Muscle layer of duodenum (tissue), 2 donors: ENCODE measurements around the gene CAMKK2.
"Not testable (repeated sequence)": the region's sequence is repeated elsewhere in the genome, so short reads cannot be mapped to it uniquely, and the experiment has no call there.

Source experiments
- H3K27ac ChIP-seq: one replicate; pipeline ENCODE4 v1.7.0; 2013; ENCODE audit warnings: mild to moderate bottlenecking, low read length
- H3K27me3 ChIP-seq: one replicate; pipeline ENCODE4 v1.7.0; 2013; ENCODE audit warnings: low read depth, mild to moderate bottlenecking, control low read depth, low read length
- H3K36me3 ChIP-seq, 2 donors: one replicate each; pipeline ENCODE4 v1.7.0; 2013; ENCODE audit warnings: low read length in 2 of 2, control low read depth in 1 of 2, mild to moderate bottlenecking in 1 of 2; ENCODE audit not compliant: insufficient read depth in 2 of 2, control insufficient read depth in 1 of 2
- H3K4me1 ChIP-seq, 2 donors: one replicate each; pipeline ENCODE4 v1.7.0; 2013; ENCODE audit warnings: low read length in 2 of 2, mild to moderate bottlenecking in 2 of 2, control low read depth in 1 of 2, moderate library complexity in 1 of 2; ENCODE audit not compliant: insufficient read depth in 2 of 2, control insufficient read depth in 1 of 2
- H3K4me3 ChIP-seq, 2 donors: one replicate each; pipeline ENCODE4 v1.7.0; 2013; ENCODE audit warnings: low read length in 2 of 2, low read depth in 1 of 2, mild to moderate bottlenecking in 1 of 2
- H3K9me3 ChIP-seq, 2 donors: one replicate each; pipeline ENCODE4 v1.7.0; 2013; ENCODE audit warnings: low read length in 2 of 2, control low read depth in 1 of 2, mild to moderate bottlenecking in 1 of 2; ENCODE audit not compliant: control insufficient read depth in 1 of 2
- donor health status: healthy.

Gene CAMKK2

DNA sequence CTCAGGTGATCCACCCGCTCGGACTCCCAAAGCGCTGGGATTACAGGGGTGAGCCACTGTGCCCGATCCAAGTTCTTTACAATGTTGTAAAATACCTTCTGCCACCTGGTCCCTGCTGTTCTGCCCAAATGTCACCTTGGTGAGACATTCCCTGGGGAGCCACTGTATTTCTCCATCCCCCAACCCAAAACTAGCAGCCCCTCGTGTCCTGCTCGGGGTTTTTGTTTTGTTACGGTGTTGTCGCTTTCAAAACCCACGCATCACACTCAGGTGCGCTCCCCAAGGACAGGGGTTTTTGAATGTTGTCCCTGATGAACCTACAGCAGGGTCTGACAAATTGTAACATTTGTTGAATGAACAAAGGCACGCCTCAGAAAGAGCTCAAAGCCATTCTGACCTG is 37.4 kb downstream of the CAMKK2 start:
- Histone ChIP-seq H3K27ac (no peak overlapping the region), H3K4me3 (no peak overlapping the region), H3K4me1 (no peaks in the 10 kb centered on the region), H3K9me3 (no peaks in the 10 kb centered on the region), H3K36me3 (peaks cover 34 to 78% of the 10 kb centered on the region in 2 donors), H3K27me3 (no peaks in the 10 kb centered on the region)

DNA sequence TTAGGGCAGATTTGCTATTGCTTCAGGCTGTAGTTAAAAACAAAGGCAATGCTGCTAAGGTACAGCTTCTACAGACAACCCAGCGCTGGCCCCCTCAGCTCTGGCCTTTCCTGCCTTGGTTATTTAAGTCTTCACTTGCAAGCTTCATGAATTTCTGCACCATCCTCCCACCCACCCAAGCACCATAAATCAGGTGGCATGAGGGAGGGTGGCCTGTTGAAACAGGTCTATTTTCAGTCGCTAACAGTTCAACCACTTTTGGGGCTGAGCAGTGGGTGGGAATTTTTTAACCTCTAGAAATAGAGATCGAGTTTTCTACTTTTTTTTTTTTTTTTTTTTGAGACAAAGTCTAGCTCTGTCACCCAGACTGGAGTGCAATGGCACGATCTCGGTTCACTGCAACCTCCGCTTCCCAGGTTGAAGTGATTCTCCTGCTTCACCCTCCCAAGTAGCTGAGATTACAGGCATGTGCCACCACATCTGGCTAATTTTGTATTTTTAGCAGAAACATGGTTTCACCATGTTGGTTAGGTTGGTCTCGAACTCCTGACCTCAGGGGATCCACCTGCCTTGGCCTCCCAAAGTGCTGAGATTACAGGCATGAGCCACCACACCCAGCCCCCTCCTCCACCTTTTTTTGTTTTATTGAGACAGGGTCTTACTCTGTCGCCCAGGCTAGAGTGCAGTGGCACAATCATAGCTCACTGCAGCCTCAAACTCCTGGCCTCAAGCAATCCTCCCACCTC is 38.6 kb downstream of the CAMKK2 start:
- not testable (repeated sequence) for H3K27me3 ChIP-seq, H3K4me3 ChIP-seq, H3K27ac ChIP-seq, H3K9me3 ChIP-seq, H3K4me1 ChIP-seq
- peaks cover 35 to 79% of the 10 kb centered on the region in 2 donors for H3K36me3 ChIP-seq

DNA sequence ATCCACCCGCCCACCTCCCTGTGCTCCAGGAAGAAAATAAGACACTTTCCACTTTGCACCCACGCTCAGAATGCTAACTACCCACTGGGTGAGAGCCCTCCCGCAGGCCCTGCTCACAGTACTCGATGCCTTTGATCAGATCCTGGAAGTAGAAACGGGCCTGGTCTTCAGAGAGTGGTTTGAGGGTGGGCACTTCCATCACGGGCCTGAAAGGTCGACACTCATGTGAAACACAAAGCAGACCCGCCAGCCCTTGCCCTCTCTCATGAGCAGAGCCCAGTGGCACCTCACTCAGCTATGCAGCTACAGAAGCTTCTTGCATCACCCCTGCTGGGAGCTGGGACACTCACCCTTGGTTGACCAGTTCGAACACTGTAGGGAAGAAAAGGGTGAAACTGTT is 41.1 kb downstream of the CAMKK2 start:
- no peak overlapping the region for H3K27ac ChIP-seq
- H3K4me3 ChIP-seq = no peak overlapping the region
- H3K36me3 ChIP-seq = peaks cover 38 to 80% of the 10 kb centered on the region in 2 donors
- H3K27me3 ChIP-seq = no peaks in the 10 kb centered on the region
- no peaks in the 10 kb centered on the region for H3K4me1 ChIP-seq
- H3K9me3 ChIP-seq = no peaks in the 10 kb centered on the region

DNA sequence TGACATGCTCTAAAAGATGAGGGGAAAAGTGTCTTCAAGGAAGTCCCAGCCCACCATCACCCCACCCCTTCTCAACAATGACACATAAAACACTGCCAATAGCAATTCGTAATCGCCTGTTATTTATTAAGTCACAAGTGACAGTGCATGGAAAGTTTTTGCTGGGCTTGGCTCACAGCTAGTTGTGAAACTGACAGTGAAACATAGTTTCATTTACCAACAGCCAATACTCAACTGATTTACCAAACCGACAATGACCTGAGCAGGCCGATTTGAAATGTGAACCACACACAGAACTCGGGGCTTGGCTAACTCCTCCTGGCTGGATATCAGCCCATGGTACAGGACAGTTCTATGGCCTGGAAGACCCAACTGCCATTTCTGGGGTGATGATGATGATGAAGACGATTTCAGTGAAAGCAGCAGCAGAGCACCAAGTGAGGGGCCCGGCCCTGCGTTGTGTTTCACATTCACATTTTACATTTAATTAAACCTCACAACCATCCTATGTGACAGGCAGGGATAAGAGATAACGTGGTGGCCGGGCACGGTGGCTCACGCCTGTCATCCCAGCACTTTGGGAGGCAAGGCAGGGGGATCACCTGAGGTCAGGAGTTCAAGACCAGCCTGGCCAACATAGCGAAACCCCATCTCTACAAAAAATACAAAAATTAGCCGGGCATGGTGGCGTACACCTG is 42.7 kb downstream of the CAMKK2 start:
- H3K9me3 ChIP-seq = no peaks in the 10 kb centered on the region
- H3K36me3 ChIP-seq = peaks cover 44 to 80% of the 10 kb centered on the region in 2 donors
- no peak overlapping the region for H3K27ac ChIP-seq
- H3K27me3 ChIP-seq = no peaks in the 10 kb centered on the region
- no peak overlapping the region for H3K4me3 ChIP-seq
- H3K4me1 ChIP-seq = no peaks in the 10 kb centered on the region

DNA sequence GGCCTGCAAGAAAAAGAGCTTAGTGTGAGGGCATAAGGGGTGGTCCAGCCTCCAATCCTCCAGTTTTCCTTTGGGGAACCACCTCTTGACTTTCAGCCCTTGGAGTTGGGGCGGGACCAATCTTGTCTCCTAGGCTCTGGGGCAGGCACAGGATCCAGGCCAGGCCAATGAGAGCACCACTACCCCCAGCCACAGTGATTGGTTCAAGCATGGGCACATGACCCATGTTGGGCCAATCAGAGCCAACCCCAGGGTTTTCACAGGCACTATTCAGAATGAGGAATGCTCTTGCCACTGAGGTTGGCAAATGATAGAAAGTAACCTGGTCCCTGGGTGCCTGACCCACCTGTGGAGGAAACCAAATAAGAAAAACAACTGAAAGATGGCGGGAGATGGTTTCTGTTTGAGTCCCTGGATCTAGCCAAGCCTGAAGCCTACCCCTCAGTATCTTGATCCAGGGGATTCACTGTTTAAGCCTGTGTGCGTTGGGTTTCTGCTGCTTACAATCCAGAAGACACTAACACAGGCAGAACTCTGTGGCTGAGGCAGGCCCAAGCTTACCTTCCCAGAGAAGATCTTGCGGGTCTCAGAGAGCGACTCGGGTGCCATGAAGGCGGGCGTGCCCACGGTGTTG is 43.7 kb downstream of the CAMKK2 start:
- Histone ChIP-seq H3K27ac (no peak overlapping the region), H3K27me3 (no peaks in the 10 kb centered on the region), H3K9me3 (no peaks in the 10 kb centered on the region), H3K36me3 (peaks cover 54 to 88% of the 10 kb centered on the region in 2 donors), H3K4me3 (no peak overlapping the region), H3K4me1 (no peaks in the 10 kb centered on the region)

DNA sequence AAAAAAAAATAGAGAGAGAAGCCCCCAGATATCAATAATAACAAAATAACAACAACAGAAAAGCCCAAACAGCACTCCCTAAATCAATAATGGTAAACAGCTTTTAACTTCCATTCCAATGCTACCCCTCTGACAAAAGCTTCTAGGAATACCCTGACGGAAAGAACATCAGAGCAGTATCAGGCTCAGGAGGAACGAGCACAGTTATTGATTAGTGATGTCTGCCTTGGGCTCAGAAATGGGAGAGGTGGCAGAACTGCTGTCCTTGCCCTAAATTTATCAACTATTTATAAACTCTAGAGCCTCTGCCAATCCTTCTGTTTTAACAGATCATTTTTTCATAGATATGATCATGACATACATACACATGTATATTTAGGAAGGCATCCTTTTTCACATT is 44.7 kb downstream of the CAMKK2 start:
- no peaks in the 10 kb centered on the region for H3K9me3 ChIP-seq
- H3K27me3 ChIP-seq = no peaks in the 10 kb centered on the region
- H3K4me3 ChIP-seq = no peak overlapping the region
- peaks cover 54 to 92% of the 10 kb centered on the region in 2 donors for H3K36me3 ChIP-seq
- no peak overlapping the region for H3K27ac ChIP-seq
- H3K4me1 ChIP-seq = no peaks in the 10 kb centered on the region

DNA sequence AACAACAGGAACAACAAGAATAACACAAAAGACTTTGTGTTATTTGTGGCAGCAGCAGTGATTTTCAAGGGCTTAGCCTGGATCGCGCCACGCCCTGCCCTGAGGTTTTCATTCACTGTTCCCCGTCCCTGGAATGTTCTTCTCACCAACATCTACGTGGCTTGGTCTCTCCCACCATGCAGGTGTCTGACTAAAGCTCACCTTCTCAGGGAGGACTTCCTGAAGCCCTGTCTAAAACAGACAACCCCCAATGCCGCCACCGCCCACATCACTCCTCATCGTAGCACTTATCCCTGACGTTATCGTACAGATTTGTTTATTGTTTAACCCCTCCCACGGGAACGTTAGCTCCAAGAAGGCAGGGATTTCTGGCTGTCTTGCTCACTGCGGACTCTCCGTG is 46.1 kb downstream of the CAMKK2 start:
- Histone ChIP-seq H3K36me3 (peaks cover 51 to 79% of the 10 kb centered on the region in 2 donors), H3K4me1 (no peaks in the 10 kb centered on the region), H3K4me3 (no peak overlapping the region), H3K9me3 (no peaks in the 10 kb centered on the region), H3K27ac (no peak overlapping the region), H3K27me3 (no peaks in the 10 kb centered on the region)

DNA sequence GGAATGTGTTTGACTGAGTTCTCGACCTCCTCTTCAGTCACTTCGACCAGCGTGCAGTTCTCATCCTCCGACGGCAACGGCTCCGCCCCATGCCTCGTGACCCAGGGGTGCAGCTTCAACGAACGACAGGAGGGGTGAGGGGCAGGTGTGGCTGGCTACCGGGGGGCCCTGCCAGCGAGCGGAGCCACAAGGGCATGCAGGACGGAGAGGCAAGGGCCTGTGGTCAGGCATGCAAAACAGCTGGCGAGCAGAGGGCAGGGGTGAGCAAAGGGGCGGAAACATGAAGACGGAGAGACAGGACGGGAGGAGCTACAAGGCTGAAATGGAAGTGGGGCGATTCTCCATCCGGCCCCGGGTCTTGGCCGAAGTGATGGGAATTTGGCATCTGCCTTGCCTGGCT is 47.9 kb downstream of the CAMKK2 start:
- H3K4me3 ChIP-seq = no peak overlapping the region
- H3K27ac ChIP-seq = no peak overlapping the region
- no peaks in the 10 kb centered on the region for H3K4me1 ChIP-seq
- H3K27me3 ChIP-seq = no peaks in the 10 kb centered on the region
- peaks cover 53 to 82% of the 10 kb centered on the region in 2 donors for H3K36me3 ChIP-seq
- no peaks in the 10 kb centered on the region for H3K9me3 ChIP-seq

DNA sequence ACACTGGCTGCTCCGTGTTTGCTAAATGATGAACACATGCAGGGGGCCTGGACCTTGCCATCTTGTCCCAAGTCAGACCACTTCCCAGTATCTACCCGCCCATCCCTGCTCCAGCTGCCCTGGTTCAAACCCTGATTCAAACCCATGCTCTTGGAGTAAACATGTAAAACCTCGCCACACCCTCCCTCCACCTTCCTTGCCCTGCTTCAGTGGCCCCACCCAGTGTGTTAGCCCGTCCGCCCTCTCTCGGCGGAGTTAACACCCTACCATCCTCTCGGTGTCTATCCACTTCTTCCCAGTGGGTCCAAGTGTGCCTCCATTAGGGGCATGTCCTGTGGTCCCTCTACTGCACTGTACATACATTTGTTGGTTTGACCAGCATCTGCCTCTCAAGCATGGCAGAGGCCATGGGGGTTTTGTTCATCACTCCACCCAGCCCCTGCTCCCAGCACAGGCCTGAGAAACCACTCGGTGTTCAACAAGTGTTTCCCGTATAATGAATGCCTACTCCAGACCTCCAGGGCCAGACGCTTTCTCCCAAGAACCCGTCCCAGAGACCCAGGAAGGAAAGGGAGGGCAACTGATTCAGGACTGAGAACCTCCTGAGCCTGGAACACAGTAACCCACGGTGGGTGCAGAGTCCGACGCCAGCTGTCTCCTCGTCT is 49.5 kb downstream of the CAMKK2 start:
- Histone ChIP-seq H3K27ac (no peak overlapping the region), H3K27me3 (no peaks in the 10 kb centered on the region), H3K9me3 (no peaks in the 10 kb centered on the region), H3K4me1 (no peaks in the 10 kb centered on the region), H3K4me3 (no peak overlapping the region), H3K36me3 (peaks cover 47 to 69% of the 10 kb centered on the region in 2 donors)

DNA sequence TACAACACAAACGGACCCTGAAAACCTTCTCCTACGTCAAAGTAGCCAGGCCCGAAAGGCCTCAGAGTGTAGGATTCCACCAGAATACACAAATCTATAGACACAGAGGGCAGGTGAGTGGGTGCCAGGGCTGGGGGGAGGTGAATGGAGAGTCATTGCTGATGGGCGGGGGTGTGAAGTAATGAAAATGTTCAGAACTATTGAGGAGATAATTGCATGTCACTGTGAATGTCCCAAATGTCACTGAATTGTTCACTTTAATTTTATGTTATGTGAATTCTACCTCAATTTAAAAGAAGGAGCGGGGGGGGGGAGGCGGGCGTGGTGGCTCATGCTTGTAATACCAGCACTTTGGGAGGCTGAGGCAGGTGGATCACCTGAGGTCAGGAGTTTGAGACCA is 50.6 kb downstream of the CAMKK2 start:
- Histone ChIP-seq H3K9me3 (no peaks in the 10 kb centered on the region), H3K4me3 (no peak overlapping the region), H3K27ac (no peak overlapping the region), H3K36me3 (peaks cover 44 to 60% of the 10 kb centered on the region in 2 donors), H3K27me3 (no peaks in the 10 kb centered on the region), H3K4me1 (peaks cover 0 to 6% of the 10 kb centered on the region in 2 donors)

DNA sequence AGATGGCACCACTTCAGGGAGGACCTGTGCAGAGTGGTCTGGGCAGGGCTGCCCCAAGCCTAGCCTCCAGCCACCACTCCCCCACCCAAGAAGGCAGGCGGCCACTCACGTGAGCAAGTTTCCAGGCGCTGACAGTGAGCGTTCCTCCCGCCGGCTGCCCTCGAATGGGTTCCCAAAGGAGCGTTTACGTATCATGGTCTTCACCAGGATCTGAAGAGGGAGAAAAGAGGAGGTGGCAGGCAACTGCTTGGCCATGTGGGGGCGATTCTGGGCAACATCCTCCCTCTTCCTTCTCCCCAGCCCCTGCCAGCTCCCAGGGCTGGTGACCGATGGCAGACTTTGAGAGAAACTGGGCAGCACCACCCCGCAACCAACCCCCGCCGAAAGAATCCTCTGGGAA is 51.5 kb downstream of the CAMKK2 start:
- H3K4me1 ChIP-seq = peaks cover 0 to 14% of the 10 kb centered on the region in 2 donors
- H3K36me3 ChIP-seq = peaks cover 37 to 51% of the 10 kb centered on the region in 2 donors

More for the DNA sequence above, 51.5 kb downstream of the CAMKK2 start:
- Histone ChIP-seq H3K9me3 (no peaks in the 10 kb centered on the region), H3K27me3 (no peaks in the 10 kb centered on the region), H3K4me3 (no peak overlapping the region), H3K27ac (no peak overlapping the region)
